HG02642 (cell line): Measurements from ENCODE around the gene RB1.
A peak's percentile ranks its signal among the peaks of the same experiment; 100 is the strongest.
"Not testable (repeated sequence)": the region's sequence is repeated elsewhere in the genome, so short reads cannot be mapped to it uniquely, and the experiment has no call there.

Experiments used
- ATAC-seq: cut with Tn5 transposase; IDR thresholded peaks from one replicate; pipeline ENCODE4 v1.9.1; 2021; ENCODE audit warnings: mild to moderate bottlenecking; ENCODE audit not compliant: unreplicated experiment, poor library complexity

The RB1 gene

DNA sequence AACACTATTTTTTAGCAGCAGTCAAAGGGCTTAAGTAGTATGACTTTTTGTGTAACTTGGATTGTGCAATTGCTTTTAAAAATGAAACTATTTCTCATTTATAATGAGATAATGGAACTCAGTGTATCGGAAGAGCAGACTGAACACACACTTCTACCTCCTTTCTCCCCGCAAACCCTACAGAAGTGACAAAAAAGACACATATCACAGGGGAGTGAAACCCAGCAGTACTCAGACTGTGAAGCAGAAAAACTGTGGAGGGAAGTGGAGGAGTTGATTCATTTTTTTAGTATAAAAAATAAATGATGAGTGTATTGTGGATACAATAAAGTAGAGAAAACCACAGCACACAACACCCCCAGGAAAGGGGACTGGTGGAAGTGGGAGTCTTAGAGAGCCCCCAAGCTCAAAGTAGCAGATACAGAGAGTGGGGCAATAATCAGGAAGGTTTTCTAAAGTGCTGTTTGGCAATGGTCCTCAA is 99.6 kb downstream of the RB1 start:
- peak; percentile 39 for ATAC-seq

DNA sequence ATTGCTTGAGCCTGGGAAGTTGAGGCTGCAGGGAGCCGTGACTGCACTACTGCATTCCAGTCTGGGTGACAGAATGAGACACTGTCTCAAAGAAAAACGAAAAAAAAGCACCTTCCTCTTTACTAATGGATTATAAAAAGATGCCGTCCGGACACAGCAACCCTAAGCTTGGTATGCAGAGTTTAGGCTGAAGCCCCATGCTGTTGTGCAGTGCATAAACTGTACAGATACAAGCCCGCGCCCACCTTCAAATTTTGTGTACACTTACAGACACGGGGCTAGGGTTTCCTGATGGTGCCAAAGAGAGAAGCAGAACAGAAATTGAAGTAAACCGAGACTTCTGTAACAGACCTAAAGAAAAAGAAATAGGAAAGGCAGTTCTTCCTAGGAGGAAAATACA is 100.4 kb downstream of the RB1 start:
- ATAC-seq = no peak

DNA sequence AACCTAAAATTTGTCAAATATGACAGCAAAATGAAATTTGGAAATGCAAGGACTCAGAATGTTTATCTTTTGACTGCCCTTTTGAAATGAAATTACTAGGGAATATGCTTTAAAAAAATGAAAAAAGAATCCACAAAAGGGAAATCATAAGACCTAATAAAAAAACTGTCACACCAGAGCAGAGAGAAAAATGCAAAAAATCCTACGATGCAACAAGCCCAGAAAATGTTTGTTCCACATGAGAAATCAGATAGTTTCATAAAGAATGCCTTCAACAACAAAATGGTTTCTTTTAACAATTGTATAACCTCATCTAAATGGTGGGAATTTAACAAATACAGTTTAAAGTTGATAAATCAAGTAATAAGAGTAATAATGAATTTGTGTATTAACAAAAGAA is 101.4 kb downstream of the RB1 start:
- no peak for ATAC-seq

DNA sequence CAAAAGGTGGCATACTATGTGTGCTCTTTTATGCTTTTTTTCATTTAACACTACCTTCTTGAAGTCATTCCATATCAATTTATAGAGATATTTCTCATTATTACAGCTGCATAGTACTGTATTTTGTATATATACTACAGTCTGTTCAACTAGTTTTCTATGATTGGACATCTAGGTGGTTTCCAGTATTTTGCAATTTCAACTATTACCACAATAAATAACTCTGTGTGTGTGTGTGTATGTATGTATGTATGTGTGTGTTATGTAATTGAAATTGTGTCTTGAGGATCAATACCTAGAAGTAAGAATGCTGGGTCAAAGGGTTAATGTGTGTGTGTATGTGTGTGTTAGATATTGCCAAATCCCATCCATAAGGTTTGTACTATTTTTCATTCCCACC is 102.3 kb downstream of the RB1 start:
- no peak for ATAC-seq

DNA sequence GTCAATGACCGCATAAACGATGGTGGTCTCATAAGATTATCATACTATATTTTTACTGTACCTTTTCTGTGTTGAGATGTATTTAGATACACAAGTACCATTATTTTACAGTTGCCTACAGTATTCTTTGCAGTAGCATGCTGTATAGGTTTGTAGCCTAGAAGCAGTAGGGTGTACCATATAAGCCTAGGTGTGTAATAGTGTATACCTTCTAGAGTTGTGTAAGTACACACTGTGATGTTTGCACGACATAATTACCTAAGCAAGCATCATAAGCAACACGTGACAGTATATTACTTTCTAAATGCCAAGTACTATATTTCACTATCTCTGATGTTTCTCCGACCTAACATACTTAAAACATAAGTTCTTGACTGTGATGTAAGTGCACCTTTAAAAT is 106.6 kb downstream of the RB1 start:
- no peak for ATAC-seq

DNA sequence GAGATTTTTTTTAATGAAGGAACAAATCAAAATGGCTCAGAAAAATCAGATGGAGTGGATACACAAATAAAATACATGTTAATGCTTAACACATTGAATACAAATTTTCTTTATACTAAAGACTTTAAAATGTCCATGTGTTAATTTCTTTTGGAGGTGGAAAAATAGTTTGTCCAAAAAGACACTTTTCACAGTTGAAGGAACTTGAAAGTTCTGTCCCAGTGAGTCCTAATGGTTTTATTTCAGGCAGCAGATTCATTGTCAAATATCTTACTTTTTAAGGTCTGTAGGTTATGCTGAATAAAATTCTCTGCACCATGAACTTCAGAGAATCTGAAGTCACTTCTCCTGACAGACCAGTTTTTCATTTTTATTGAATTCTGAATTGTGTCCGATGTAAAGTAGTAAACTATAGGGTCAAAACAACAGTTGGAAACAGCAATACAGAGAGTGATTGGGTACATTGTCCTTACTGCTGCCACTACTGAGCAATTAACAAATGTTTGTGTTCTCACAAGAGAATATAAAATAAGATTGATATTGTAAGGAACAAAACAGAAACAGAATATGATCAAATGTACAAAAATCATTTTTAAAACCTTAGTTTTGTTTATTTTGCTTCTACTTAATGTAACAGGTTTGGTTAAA is 107.7 kb downstream of the RB1 start:
- ATAC-seq = no peak

DNA sequence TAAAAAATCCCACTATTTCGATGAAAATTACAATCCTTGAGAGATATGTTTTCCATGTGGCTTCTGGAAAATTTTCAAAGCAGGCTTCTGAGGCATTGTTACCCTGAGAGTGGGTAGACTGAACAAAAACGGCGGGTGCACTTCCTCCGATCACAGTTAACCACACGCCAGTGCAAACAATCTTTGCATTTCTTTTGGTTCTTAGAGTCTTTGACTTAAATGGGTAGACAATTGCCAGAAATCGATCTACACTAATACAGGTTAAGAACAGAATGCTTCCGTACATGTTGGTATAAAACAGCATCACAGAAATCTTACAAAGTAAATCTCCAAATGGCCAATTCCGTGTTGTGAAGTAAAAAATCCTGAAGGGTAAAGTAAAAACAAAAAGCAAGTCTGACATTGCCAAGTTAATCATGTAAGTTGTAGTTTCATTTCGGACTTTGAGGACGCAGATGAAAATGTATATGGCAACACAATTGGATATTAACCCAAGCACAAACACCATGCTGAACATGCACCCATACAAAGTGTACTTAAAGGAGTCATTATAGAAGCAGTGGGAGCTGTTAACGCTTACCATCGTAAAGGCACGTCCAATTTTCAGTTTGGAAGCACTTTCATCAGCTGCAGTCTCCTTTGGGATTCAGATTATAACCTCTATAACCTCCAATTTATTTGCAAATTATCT is 108.4 kb downstream of the RB1 start:
- no peak for ATAC-seq

DNA sequence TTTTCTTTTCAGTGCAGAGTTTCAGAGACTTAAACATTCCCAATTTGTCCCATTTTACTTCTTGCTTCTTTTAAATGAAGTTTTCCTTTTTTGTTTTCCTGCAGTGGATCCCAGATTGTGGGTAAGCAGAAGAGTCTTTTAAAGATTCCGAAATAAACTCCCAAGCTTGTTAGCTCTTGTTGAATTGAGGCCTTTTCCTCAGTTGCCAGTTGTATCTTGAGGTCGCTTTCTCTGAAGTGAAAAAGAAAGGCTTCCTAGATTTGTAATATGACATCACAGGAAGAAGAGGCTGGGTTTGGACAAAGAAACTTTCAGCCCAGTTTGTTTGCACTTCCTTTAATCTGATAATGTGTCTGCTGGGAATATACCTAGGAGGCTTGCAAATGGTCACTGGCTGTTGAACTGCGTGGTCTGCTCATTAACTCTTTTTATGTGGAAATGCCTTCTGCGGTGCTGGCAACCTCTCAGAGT is 109.4 kb downstream of the RB1 start, which contains the start of gene LPAR6:
Gene LPAR6 (minus strand): TSS at position 233 of the 471 bp plus-strand sequence. CDS start 690 bp downstream, outside the sequence.
- no peak for ATAC-seq

DNA sequence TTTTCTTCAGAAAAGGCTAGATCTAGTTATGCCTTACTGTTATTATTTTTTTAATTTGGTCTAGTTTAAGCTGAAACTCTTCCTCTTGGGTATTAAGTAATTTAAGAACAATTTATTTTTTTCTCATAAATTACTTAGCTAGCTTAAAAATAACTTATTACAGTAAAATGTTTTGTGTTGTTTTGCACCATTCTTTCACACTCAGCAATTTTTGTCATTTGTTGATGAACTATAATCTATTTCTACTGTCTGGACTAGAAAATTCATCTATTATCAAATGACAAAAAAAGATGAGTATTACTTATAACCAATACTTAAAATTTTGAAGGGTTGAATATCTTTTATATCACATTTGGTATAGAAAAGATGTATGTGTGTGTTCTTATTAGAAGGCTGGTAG is 111.0 kb downstream of the RB1 start:
- ATAC-seq = no peak

DNA sequence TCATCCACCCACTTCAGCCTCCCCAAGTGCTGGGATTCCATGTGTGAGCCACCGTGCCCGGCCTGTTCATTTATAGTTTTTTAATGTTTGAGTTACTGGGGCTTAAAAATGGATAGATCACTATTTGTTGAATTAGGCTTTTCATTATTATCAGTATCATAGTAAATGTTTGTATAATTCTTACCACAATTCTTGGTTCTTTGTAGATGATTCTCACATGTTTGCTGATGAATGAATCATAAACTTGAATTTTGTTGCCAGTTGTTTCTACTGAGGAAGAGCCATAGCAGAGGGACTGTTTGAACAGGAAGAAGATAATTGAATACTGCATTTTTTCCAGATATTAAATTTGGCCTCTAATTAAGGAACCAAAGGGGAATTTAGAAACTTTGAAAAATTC is 112.0 kb downstream of the RB1 start:
- no peak for ATAC-seq

DNA sequence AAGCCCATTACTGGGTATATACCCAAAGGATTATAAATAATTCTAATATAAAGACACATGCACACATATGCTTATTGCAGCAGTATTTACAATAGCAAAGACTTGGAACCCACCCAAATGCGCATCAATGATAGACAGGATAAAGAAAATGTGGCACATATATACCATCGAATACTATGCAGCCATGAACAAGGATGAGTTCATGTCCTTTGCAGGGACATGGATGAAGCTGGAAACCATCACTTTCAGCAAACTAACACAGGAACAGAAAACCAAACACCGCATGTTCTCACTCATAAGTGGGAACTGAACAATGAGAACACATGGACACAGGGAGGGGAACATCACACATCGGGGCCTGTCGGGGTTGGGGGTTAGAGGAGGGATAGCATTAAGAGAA is 118.5 kb downstream of the RB1 start:
- not testable (repeated sequence) for ATAC-seq

DNA sequence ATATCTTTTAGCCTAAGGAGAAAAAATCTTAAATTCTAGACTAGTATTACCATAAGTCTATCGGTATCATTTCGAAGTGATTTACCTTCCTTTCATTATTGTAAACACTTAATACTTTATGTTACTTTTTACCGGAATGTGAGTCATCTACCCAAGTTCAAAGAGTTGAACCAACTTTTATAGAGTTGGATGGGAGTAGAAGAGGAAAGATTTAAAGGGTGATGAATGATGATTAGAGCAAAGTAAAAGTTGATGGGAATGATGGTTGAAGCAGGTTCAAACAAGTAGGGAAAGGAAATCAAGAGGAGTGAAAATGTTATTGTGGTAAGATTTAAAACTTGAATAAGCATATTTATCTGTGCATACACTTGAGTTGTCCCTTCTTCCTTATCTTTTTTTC is 120.7 kb downstream of the RB1 start:
- ATAC-seq = no peak

DNA sequence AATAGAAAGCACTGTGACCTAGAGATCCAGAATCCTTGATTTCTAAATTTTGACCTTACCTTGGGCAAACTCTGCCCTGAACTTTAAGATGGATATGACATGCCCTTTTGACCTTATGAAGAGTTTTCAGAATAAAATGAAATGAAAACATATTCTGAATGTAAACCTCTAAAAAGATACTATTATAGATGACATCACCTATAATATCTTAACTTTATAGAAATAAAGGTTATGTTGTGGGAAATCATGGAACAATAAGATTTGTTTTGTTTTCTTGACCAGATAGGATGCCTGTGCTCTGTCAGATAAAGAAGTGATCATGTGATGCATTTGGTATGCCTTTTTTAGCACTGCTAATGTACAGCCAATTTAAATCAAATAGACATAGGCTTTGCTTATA is 122.5 kb downstream of the RB1 start:
- no peak for ATAC-seq

DNA sequence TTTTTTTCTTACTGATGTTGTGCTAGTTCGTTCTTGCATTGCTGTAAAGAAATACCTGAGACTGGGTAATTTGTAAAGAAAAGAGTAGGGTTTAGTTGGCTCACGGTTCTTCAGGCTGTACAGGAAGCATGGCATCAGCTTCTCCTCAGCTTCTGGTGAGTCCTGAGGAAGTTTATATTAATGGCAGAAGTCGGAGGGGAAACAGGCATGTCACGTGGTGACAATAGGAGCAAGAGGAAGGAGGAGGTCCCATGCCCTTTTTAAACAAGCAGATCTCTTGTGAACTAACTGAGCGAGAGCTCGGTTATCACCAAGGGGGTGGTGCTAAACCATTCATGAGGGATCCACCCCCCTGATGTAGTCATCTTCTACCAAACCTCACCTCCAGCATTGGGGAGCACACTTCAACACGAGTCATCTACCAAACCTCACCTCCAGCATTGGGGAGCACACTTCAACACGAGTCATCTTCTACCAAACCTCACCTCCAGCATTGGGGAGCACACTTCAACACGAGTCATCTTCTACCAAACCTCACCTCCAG is 123.3 kb downstream of the RB1 start:
- ATAC-seq = not testable (repeated sequence)

DNA sequence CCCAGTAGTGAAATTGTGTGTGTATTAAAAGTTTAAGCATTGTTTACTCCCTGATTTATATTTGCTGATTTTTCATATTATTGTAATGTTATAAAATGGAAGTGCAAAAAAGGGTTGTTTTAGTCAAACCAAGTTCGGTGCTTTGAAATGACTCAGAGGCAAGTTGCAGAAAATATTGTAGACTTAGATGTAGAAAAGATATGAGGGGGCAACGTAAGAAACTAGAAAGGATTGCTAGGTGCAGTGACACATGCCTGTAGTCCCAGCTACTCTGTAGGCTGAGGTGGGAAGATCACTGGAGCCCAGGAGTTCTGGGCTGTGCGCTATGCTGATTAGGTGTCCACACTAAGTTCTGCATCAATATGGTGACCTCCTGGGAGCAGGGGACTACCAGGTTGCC is 125.5 kb downstream of the RB1 start:
- ATAC-seq = no peak

DNA sequence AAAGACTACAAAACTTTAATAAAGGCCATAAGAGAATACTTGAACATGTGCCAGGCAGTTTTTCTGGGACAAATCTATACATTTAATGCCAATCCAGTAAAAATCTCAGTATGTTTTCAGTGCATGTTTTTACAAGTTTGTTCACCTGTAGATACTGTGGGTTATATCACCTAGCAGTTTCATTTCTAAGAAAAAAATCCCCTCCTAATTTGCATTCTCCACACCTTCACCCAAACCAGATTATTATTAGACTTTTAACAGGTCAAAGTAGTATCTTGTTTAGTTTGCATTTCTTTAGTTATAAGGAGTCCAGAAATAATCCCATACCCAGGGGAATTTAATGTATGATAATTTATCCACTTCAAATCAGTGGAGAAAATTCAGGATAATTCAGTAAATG is 126.3 kb downstream of the RB1 start:
- ATAC-seq = no peak

DNA sequence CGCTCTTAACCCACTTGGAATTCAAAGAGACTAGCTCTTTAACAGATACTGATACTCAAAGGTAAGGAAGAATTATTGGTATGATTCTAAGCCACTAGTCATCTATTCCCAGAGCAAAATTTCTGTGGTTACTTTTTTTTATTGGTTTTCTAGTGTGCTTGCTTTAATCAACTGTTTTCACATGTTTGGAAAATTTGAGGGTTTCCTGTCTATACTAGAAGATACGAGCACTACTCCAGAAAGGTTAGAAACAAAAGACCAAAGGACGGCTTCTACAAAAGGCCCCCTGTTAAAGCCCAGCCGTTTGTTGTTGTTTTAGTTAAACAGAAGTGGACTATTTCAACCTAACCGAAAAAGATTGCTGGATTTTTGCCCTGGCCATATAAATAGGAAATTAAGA is 127.9 kb downstream of the RB1 start:
- ATAC-seq = no peak

DNA sequence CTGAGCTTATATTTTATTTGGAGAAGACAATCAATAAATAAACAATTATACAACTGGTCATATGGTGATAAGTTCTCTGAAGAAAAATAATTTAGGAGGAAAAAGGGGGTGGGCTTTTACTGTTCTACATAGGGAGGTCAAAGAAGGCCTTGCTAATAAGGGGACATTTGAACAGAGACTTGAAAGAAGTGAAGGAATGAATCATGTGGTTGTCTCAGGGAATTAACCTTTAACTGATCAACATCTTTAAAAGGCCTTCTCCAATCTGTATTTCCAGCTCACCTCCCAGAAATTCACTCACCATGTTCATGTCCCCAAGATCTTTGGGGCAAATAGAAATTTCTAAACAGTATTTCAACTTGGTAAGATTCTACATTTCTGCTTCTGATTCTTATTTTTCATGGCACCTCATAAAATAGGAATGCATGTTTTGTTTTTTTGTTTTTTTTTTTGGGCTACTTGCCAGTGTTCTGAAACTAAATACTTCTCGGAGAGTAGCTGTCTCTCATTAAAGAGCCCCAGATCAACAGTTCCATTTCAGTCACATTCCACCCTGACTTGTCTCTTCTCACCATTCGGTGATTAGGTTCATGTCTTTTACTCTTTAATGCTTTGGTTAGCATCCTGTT is 128.6 kb downstream of the RB1 start:
- ATAC-seq = no peak

DNA sequence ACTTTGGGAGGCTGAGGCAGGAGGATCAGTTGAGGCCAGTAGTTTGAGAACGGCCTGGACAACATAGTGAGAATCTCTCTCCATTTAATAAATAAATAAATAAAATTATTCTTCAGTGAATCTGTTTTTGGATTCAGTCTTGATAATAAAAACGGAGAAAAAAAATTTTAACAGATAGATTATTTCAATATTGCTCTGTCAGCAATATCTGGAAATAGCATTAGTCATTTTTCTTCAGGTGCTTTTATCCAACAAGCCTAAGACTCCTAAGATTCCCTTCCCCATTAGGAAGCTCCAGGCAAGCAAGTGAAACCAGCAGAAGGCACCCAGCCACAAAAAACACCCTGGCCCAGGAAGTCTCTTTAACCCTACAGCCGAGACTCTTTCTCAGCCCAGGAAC is 130.6 kb downstream of the RB1 start:
- no peak for ATAC-seq

DNA sequence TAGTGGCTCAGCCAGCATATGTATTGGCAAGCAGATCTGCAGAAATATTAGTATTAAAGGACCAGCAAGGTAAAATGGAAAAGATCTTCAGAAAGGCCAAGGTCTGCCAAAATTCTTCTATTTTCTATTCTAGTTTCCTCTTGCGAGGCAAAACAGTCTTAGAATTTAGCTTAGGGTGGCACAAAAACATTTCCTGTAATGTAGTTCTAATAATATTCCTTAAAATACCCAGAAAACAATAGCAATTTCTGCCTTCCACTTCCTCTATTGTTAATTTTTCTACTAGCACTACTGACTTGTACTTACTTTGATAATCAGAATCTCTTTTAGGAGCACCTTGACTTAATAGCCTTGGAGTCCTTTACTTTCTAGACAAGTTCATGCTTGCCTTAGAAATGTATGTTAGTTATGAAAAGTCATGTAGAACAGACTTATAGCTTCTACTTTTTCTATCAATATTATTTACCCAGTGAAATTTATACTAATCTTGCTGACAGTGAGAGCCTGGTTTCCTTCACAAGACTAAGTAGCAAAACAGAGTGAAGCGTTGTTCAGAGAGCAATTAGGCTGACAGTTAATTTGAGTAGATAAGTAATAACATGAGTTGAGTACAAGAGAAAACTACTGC is 133.2 kb downstream of the RB1 start:
- ATAC-seq = no peak

DNA sequence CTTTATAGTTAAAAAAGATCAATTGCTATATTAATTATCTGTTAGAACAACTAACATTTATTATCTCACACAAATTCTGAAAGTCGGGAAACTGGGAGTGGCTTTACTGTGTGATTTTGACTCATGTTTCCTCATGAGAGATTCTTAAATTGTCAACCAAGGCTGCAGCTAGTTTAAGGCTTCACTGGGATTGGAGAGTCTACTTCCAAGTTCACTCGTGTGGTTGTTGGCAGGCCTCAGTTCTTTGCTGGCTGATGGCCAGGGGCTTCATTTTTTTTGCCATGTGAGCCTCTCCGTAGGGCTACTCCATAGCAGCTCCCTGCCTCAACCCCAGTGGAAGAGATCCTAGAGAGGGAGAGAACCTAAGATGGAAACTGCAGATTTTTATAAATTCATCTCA is 133.8 kb downstream of the RB1 start:
- no peak for ATAC-seq
